Stimulated activated CD8-positive, alpha-beta memory T cell treated with anti-CD3 and anti-CD28 coated beads, Interleukin-15, amount 100 ng/mL, for 4 hours (primary cell): Measurements from ENCODE around the gene MRPL36.

Source experiments
- DNase-seq, 2 donors: peaks; one replicate each; pipeline ENCODE4 v3.0.0-alpha.2; 2020; ENCODE audit warnings: low read depth in 2 of 2

The MRPL36 gene

DNA sequence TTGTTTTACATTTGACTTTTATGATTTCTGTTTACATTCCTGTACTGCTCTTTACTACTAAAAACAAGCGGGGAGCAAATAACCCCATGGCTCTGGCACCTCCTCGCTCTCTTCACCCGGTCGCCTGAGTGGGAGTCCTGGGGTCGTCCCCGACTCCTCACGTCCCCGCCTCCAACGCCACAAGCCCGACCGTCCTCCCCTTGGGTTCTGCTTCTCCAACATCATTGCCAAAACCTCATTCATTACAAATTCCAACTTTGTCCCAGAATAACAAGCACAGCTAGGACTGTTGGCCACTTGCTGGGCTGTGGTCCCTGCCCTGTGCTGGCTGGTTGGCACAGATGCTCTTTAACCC, 35.1 kb downstream of the MRPL36 start:
- no peak for DNase-seq

DNA sequence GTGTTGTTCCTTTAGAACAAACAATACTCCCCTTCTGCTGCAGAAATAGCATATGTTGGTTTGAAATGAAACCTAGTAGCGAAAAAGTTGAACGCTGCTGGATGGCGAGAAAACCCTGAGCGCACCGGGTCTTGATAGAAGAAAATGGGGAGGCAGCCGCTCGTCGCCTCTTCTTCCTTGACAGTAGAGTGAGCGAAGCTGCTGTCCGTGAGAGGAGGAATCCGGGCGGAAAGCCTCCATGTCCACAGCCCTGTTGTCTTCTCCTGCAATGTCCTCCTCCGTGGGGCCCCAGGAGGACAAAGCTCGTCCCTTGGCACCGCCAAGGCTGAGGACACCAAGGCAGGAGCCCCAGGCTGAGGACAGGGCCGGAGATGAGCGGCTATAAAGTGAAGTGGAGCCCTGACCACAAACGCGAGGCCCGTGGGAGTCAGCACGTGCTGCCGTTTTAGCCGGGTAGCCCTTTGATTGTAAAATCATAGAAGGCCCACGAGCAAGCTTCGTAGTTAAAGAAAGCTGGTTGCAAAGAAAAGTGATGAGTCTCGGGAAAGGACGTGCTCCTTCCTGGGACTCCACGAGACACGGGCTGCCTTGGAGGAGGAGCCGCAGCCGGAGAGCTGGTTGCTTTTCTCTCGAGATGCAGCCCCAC, 35.6 kb downstream of the MRPL36 start:
- no peak for DNase-seq

DNA sequence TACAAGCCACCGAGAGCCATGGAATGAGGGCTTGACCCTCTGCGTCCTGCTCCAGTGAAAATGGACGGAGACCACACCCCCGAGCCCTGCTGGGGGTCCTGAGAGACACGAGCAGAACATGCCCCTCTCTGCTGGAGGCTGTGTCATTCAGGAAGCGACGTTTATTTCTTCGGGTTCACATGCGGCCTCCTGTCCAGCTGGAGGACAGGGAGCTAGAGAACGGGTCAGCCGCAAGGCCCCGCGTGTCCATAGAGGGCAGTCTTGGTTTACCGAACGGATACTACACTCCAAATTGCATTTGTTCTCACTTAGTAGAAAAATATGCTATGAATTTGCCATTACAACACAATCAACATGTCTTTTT, 36.1 kb downstream of the MRPL36 start:
- no peak for DNase-seq

DNA sequence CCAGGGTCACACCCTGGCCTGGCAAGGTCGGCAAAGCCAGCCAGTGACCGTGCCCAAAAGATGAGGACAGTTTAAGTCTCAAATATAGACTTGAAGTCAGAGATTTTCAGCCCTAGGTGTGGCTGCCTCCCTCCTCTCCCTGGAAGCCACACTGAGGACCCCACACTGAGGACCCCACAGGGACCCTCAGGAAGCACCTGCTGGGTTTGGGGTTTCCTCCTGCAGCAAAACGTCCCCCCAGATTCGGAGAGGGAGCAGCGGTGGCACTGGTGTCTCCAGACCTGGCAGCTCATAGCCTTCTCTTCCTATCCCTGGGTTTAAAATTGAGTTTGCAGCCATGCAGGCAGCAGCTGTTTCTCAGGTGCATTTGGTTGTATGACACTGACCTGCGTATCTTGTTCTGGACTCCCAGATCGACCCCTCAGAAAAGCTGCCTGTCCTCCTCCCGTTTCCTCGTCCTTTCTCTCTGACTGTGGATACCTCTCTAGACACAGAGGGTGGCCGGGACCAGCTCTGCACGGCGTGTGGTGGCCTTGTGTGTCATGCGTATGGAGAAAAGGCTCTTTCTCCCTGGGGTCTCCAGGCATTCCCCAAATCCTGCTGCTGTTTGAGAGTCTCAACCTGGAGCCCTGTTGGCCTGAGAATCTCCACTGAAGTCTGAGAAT, 36.6 kb downstream of the MRPL36 start:
- DNase-seq, result no peak

GRCh38 chr5:1762121-1762882, 37.3 kb downstream of the MRPL36 start:
- no peak for DNase-seq

GRCh38 chr5:1761453-1761755, 38.2 kb downstream of the MRPL36 start:
- no peak for DNase-seq

GRCh38 chr5:1760656-1761452, 38.8 kb downstream of the MRPL36 start:
- DNase-seq, result no peak

DNA sequence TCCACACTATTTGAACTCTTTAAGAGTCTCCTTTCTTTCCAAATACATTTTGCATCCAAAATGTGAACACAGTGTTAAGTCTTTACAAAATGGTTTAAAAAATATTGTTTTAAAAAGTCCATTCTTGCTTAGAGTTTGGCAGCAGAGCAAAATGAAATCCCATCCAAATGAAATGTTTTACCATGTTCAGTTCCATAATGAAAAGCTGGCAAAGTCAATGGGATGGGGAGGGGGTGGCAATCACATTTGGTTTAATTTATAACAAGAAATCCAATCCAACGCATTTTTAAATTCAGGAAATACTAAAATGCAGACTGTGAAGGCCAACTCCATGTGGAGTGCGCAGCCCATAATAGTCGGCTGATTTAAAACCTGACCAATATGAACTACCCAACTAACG, 39.4 kb downstream of the MRPL36 start:
- no peak for DNase-seq

GRCh38 chr5:1759378-1759970, 40.2 kb downstream of the MRPL36 start:
- DNase-seq, result no peak

- DNase-seq, result no peak
Measured at GRCh38 chr5:1758574-1758973, 41.1 kb downstream of the MRPL36 start.

DNA sequence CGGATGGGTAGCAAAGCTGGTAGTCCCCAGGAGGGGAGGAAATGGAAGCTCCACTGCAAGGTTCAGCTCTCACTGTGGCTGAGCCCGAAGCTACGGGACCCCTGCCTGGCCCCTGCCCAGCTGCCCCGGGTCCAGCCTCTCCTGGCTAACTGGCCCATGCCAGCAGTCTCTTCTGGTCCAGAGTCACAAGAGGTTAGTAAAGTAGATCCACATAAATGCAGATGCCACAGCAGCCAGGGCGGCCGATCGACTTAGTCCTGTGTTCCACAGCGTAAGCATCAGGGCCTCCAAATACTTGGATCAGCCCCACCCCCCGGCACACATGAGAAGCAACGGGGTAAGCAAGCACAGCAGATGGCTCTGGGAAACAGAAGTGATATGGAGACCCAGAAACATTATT, 42.1 kb downstream of the MRPL36 start:
- DNase-seq, result no peak

DNA sequence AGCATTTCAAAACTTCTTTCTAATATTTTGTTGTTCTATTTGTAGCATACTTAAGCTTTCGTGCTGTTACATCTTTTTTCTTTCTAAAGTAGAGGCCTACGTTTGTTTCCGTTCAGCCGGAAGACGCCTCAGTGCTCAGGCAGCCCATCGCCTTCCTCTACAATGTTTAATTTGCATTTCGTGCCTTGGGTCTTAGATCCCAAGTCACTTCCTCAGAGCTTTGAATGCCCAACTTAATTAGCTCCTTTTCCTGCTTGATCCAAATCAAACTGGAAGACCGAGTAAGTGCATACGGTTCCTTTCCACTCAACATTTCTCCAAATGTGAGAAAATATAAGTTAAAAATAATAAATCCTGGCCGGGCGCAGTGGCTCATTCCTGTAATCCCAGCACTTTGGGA, 43.2 kb downstream of the MRPL36 start:
- DNase-seq, result no peak

- DNase-seq, result no peak
Measured at GRCh38 chr5:1755321-1755949, 44.2 kb downstream of the MRPL36 start.

DNA sequence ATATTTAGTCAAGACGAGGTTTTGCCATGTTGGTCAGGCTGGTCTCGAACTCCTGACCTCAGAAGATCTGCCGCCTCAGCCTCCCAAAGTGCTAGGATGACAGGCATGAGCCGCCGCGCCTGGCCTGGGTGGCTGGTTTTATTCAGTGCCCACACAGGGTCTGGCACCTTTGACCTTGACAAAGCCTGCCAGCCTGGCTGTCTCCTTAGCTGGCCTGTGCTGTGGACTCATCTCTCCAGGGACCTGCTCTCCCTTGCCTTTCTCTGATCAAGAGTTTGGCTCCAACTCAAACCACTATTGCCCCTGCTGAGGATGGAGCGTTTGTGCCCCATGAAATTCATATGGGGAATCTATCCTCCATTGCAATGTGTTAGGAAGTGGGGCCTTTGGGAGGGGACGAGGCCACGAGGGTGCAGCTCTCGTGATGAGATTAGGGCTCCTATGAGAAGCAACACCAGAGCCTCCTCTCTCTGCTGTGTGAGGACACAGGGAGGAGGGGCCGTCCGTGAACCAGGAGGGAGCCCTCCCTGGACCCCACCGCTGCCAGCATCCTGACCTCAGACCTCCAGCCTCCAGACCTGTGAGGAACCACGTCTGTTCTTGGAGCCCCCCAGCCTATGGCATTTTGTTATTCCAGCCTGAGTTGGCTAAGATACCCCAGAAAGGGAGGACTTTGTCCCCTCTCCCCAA, 45.0 kb downstream of the MRPL36 start:
- no peak for DNase-seq

DNA sequence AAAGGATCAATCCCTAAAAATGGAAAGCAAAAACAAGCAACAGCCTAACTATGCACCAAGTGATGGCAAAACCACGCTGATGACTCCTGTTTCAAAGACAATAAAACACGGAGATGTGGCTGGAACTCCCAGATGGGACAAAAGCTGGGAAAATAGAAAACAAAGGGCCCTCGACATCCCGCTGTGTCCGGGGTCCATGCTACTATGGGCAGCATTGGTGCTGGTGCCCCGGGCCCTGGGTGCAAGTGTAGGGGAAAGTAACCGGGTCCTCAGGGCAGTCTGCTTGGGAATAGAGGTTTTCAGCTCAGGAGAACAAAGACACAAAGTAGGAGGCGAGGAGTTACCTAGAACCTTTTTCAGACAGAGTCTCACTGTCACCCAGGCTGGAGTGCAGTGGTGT, 46.1 kb downstream of the MRPL36 start:
- no peak for DNase-seq

DNA sequence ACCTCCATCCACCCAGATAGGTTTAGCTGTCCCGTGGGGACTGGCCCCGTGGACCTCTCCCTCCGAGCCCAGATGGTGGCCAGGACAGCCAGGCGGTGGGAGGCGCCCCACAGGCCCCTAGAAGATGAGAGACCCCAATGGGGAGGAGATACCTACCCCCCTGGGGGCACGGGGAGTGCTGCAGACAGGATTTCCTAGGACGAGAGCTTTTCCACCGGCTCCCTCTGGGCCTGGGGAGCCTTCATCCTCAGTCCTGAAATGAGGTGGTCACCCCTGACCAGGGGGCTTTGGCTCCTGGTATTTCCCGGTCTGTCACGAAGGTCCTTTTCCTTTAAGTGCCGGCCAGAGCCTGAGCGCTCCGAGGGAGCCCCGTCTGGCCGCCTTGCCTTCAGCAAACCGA, 46.8 kb downstream of the MRPL36 start:
- DNase-seq, result no peak

- DNase-seq, result no peak
Measured at GRCh38 chr5:1751864-1752822, 47.5 kb downstream of the MRPL36 start.

DNA sequence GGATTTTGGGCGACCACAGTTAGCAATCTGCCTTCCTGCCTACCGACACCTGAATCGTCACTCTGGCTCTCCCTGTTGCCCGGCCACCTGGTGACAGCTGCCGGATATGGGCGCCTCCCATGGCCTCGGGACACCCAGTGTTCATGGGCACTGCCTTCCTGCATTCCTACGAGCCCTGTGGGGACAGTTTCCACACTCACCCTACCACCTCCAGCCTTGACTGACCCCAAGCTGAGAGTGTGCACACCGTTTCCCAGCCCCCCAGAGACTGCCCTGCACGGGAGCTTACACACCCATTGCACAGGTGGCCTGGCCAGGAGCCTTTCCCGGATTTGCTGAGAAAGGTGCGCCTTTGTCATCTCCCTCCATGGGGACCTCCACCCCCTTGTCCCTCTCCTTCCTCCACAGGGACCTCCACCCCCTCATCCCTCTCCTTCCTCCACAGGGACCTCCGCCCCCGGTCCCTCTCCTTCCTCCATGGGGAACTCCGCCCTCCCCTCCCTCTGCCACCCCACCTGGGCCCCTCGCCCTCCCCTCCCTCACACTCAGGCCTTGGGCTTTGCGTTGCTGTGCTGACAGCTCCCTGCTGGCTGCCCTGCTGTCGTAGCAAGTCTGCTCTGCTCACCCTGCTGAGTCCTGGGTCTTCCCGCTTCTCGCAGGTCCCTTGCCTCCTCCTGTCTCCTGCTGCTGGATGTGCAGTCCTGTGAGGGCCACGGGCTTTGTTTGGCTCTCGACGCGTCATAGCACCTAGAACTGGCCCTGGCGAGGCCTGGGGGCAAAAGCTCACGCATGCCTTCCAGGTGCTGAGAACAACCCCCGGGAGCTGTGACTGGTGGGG, 48.4 kb downstream of the MRPL36 start:
- DNase-seq, result no peak

DNA sequence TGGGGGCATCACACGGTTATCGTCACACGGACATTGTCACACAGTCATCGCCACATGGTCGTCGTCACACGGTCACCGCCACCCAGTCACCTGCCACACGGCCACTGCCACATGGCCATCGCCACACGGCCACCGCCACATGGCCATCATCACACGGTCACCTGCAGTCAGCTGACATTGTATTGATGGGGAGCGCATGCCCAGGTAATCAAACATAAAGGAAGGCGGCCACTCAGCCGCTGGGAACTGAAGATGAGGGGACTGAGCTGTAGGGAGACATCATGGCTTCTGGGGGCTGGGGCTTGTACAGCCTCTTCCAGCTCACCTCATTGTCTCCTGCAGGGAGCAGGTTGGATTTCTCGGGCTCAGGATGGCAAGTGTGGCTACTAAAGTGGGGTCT, 49.2 kb downstream of the MRPL36 start:
- no peak for DNase-seq
